ENCODE data around the gene FAM180A. TPM values are rescaled to one million over a fixed set of nuclear protein-coding genes. Genes with fewer than 3 reads are reported as not detected.

FAM180A gene
- total RNA-seq, 2 donors from 2014 or later, result not detected

GRCh38 chr7:135784013-135784412 lies 35.4 kb upstream of the FAM180A start:
- H3K27ac ChIP-seq (ENCODE audit: low read depth, low read length), result no peak overlapping the region
- WGBS, 2 experiments (ENCODE audit: insufficient coverage in 1 of 2, insufficient read length in 1 of 2), result 80 to 90% methylated on average over 5 to 7 of the region's 8 CpGs
- H3K36me3 ChIP-seq (ENCODE audit: control insufficient read depth, insufficient read depth, low read length), result no peaks in the 10 kb centered on the region
- H3K4me1 Mint-ChIP-seq, result peaks cover 7% of the 10 kb centered on the region
- no peak overlapping the region for H3K4me3 ChIP-seq (ENCODE audit: low read length)
- no peak overlapping the region for H3K27ac Mint-ChIP-seq
- H3K9ac ChIP-seq (ENCODE audit: extremely low read depth, low read length, poor library complexity, severe bottlenecking), result no peak overlapping the region
- H3K4me3 Mint-ChIP-seq, result no peak overlapping the region
- peaks cover 12% of the 10 kb centered on the region for H3K27me3 Mint-ChIP-seq (ENCODE audit: insufficient read depth)
- no peak for TF ChIP-seq CTCF (conservative IDR thresholded peaks at IDR 0.05)
- H3K9me3 Mint-ChIP-seq, result no peaks in the 10 kb centered on the region
- no peak for DNase-seq
- no peaks in the 10 kb centered on the region for H3K36me3 Mint-ChIP-seq (ENCODE audit: low read depth)
- peaks cover 13% of the 10 kb centered on the region for H3K27me3 ChIP-seq (ENCODE audit: control insufficient read depth, insufficient read depth, low read length, poor library complexity, severe bottlenecking)
- H3K9me3 ChIP-seq (ENCODE audit: control insufficient read depth, low read length), result no peaks in the 10 kb centered on the region
- peaks cover 6% of the 10 kb centered on the region for H3K4me1 ChIP-seq (ENCODE audit: control insufficient read depth, insufficient read depth, low read length)

GRCh38 chr7:135782801-135783200 lies 34.2 kb upstream of the FAM180A start:
- peaks cover 7% of the 10 kb centered on the region for H3K9me3 ChIP-seq (ENCODE audit: control insufficient read depth, low read length)
- H3K9me3 Mint-ChIP-seq, result peaks cover 11% of the 10 kb centered on the region
- H3K27me3 Mint-ChIP-seq (ENCODE audit: insufficient read depth), result peaks cover 10% of the 10 kb centered on the region
- H3K27ac ChIP-seq (ENCODE audit: low read depth, low read length), result no peak overlapping the region
- H3K36me3 Mint-ChIP-seq (ENCODE audit: low read depth), result no peaks in the 10 kb centered on the region
- 93 to 96% methylated on average over 5 to 6 of the region's 6 CpGs for WGBS, 2 experiments (ENCODE audit: insufficient coverage in 1 of 2, insufficient read length in 1 of 2)
- H3K4me1 Mint-ChIP-seq, result peaks cover 7% of the 10 kb centered on the region
- no peak overlapping the region for H3K4me3 ChIP-seq (ENCODE audit: low read length)
- no peak overlapping the region for H3K27ac Mint-ChIP-seq
- TF ChIP-seq CTCF (conservative IDR thresholded peaks at IDR 0.05), result no peak
- peaks cover 13% of the 10 kb centered on the region for H3K27me3 ChIP-seq (ENCODE audit: control insufficient read depth, insufficient read depth, low read length, poor library complexity, severe bottlenecking)
- H3K4me1 ChIP-seq (ENCODE audit: control insufficient read depth, insufficient read depth, low read length), result peaks cover 6% of the 10 kb centered on the region
- H3K36me3 ChIP-seq (ENCODE audit: control insufficient read depth, insufficient read depth, low read length), result no peaks in the 10 kb centered on the region
- H3K9ac ChIP-seq (ENCODE audit: extremely low read depth, low read length, poor library complexity, severe bottlenecking), result no peak overlapping the region
- H3K4me3 Mint-ChIP-seq, result no peak overlapping the region
- no peak for DNase-seq

- Histone ChIP-seq H3K4me1 (ENCODE audit: control insufficient read depth, insufficient read depth, low read length) (peaks cover 6% of the 10 kb centered on the region), H3K9me3 (ENCODE audit: control insufficient read depth, low read length) (peaks cover 12% of the 10 kb centered on the region), H3K4me3 (ENCODE audit: low read length) (no peak overlapping the region), H3K36me3 (ENCODE audit: control insufficient read depth, insufficient read depth, low read length) (no peaks in the 10 kb centered on the region), H3K9ac (ENCODE audit: extremely low read depth, low read length, poor library complexity, severe bottlenecking) (no peak overlapping the region), H3K27me3 (ENCODE audit: control insufficient read depth, insufficient read depth, low read length, poor library complexity, severe bottlenecking) (peaks cover 13% of the 10 kb centered on the region), H3K27ac (ENCODE audit: low read depth, low read length) (no peak overlapping the region)
- H3K4me3 Mint-ChIP-seq, result no peak overlapping the region
- TF ChIP-seq CTCF (conservative IDR thresholded peaks at IDR 0.05), result no peak
- peaks cover 15% of the 10 kb centered on the region for H3K9me3 Mint-ChIP-seq
- H3K36me3 Mint-ChIP-seq (ENCODE audit: low read depth), result no peaks in the 10 kb centered on the region
- H3K4me1 Mint-ChIP-seq, result peaks cover 7% of the 10 kb centered on the region
- WGBS, 2 experiments (ENCODE audit: insufficient coverage in 1 of 2, insufficient read length in 1 of 2), result 86 to 88% methylated on average over 3 to 8 of the region's 9 CpGs
- peaks cover 10% of the 10 kb centered on the region for H3K27me3 Mint-ChIP-seq (ENCODE audit: insufficient read depth)
- H3K27ac Mint-ChIP-seq, result no peak overlapping the region
- no peak for DNase-seq
Observed at GRCh38 chr7:135782377-135782776, 33.8 kb upstream of the FAM180A start.
